ENCODE measurements around the gene ADAM29. TPM values are rescaled to one million over a fixed set of nuclear protein-coding genes. Genes with fewer than 3 reads are reported as not detected.

The ADAM29 gene
- total RNA-seq, 3 donors from 2014 or later: not detected

- intact Hi-C loops (cut with DNase I, micrococcal nuclease): no loop called here
- ATAC-seq: no peak
Measured at GRCh38 chr4:174874898-174875297, 43.3 kb upstream of the ADAM29 start.

GRCh38 chr4:174880001-174880400 lies 38.2 kb upstream of the ADAM29 start:
- Histone ChIP-seq H3K4me3 (no peak overlapping the region), H3K4me1 (ENCODE audit: low read depth) (no peaks in the 10 kb centered on the region), H3K36me3 (ENCODE audit: low read depth) (no peaks in the 10 kb centered on the region), H3K9me3 (no peaks in the 10 kb centered on the region)
- ATAC-seq (no peak), DNase-seq (no peak)
- no peak for TF ChIP-seq CTCF (IDR thresholded peaks at IDR 0.05)
- intact Hi-C loops (cut with DNase I, micrococcal nuclease): no loop called here

More at GRCh38 chr4:174874898-174875297, 43.3 kb upstream of the ADAM29 start:
- H3K4me3 ChIP-seq: no peak overlapping the region
- peaks cover 2% of the 10 kb centered on the region for H3K9me3 ChIP-seq
- no peak for TF ChIP-seq CTCF (IDR thresholded peaks at IDR 0.05)
- DNase-seq: no peak
- H3K4me1 ChIP-seq (ENCODE audit: low read depth): no peaks in the 10 kb centered on the region
- no peaks in the 10 kb centered on the region for H3K36me3 ChIP-seq (ENCODE audit: low read depth)

- Histone ChIP-seq H3K4me3 (no peak overlapping the region), H3K36me3 (ENCODE audit: low read depth) (no peaks in the 10 kb centered on the region), H3K4me1 (ENCODE audit: low read depth) (no peaks in the 10 kb centered on the region), H3K9me3 (peaks cover 2% of the 10 kb centered on the region)
- TF ChIP-seq CTCF (IDR thresholded peaks at IDR 0.05): no peak
- ATAC-seq: no peak
- intact Hi-C loops (cut with DNase I, micrococcal nuclease): no loop called here
- no peak for DNase-seq
Measured at GRCh38 chr4:174882317-174882992, 35.7 kb upstream of the ADAM29 start.

GRCh38 chr4:174907508-174907907 lies 10.7 kb upstream of the ADAM29 start:
- no peak for ATAC-seq
- no peak for DNase-seq
- Histone ChIP-seq H3K9me3 (peaks cover 31% of the 10 kb centered on the region), H3K36me3 (ENCODE audit: low read depth) (no peaks in the 10 kb centered on the region), H3K4me1 (ENCODE audit: low read depth) (no peaks in the 10 kb centered on the region), H3K4me3 (no peak overlapping the region)
- TF ChIP-seq CTCF (IDR thresholded peaks at IDR 0.05): no peak
- intact Hi-C loops (cut with DNase I, micrococcal nuclease): no loop called here

GRCh38 chr4:174910271-174910670 lies 7.9 kb upstream of the ADAM29 start:
- Histone ChIP-seq H3K4me1 (ENCODE audit: low read depth) (no peaks in the 10 kb centered on the region), H3K36me3 (ENCODE audit: low read depth) (no peaks in the 10 kb centered on the region), H3K9me3 (peaks cover 17% of the 10 kb centered on the region), H3K4me3 (no peak overlapping the region)
- intact Hi-C loops (cut with DNase I, micrococcal nuclease): no loop called here
- DNase-seq (no peak), ATAC-seq (no peak)
- TF ChIP-seq CTCF (IDR thresholded peaks at IDR 0.05): no peak
